HG03354 (cell line): ENCODE data around the gene TET2.
"Not testable (repeated sequence)": the region's sequence is repeated elsewhere in the genome, so short reads cannot be mapped to it uniquely, and the experiment has no call there.

Experiments
- ATAC-seq: cut with Tn5 transposase; IDR thresholded peaks from one replicate; pipeline ENCODE4 v1.9.1; 2021; ENCODE audit warnings: mild to moderate bottlenecking; ENCODE audit not compliant: unreplicated experiment, poor library complexity, severe bottlenecking

TET2 gene

GRCh38 chr4:105276361-105277104, 129.9 kb downstream of the TET2 start:
- no peak for ATAC-seq

GRCh38 chr4:105277702-105278101, 131.0 kb downstream of the TET2 start:
- ATAC-seq: no peak

- ATAC-seq: no peak
These were observed 132.6 kb downstream of the TET2 start for GRCh38 chr4:105279314-105279713.

- ATAC-seq: no peak
These were observed 133.9 kb downstream of the TET2 start for GRCh38 chr4:105280338-105281123.

GRCh38 chr4:105281124-105281415, 134.4 kb downstream of the TET2 start:
- no peak for ATAC-seq

- no peak for ATAC-seq
These were observed 135.8 kb downstream of the TET2 start for GRCh38 chr4:105282489-105282888.

GRCh38 chr4:105283501-105283900, 136.8 kb downstream of the TET2 start:
- ATAC-seq: no peak

GRCh38 chr4:105288121-105288520, 141.4 kb downstream of the TET2 start:
- no peak for ATAC-seq

GRCh38 chr4:105291925-105292324, 145.2 kb downstream of the TET2 start:
- ATAC-seq: no peak

GRCh38 chr4:105293360-105293759, 146.7 kb downstream of the TET2 start:
- no peak for ATAC-seq

- ATAC-seq: no peak
These were observed 150.0 kb downstream of the TET2 start for GRCh38 chr4:105296672-105297071.

- ATAC-seq: not testable (repeated sequence)
These were observed 152.4 kb downstream of the TET2 start for GRCh38 chr4:105299027-105299426.

- no peak for ATAC-seq
These were observed 157.4 kb downstream of the TET2 start for GRCh38 chr4:105304085-105304484.

- peak; percentile 43 for ATAC-seq
These were observed 158.6 kb downstream of the TET2 start for GRCh38 chr4:105305019-105305836.

- peak; percentile 92 for ATAC-seq
These were observed 159.6 kb downstream of the TET2 start for GRCh38 chr4:105306158-105306781.

GRCh38 chr4:105306820-105307219, 160.1 kb downstream of the TET2 start:
- ATAC-seq: no peak

- ATAC-seq: no peak
These were observed 171.8 kb downstream of the TET2 start for GRCh38 chr4:105318486-105318885.

GRCh38 chr4:105327222-105327621, 180.5 kb downstream of the TET2 start:
- no peak for ATAC-seq

- no peak for ATAC-seq
These were observed 181.3 kb downstream of the TET2 start for GRCh38 chr4:105327956-105328355.

- no peak for ATAC-seq
These were observed 182.4 kb downstream of the TET2 start for GRCh38 chr4:105329081-105329480.
